SK-N-SH (cell line): ENCODE data around the gene TM7SF3. TPM values are rescaled to one million over a fixed set of nuclear protein-coding genes. Genes with fewer than 3 reads are reported as not detected.

Experiments used
- CTCF ChIA-PET: fragments of 300-600, 350-600 bp; formaldehyde crosslinking; extraction: SDS; loops from one replicate; lab custom pipeline; 2021; lab: Yijun Ruan, JAX
- POLR2A ChIA-PET: fragments of 350-600 bp; sonication (Branson Sonifier 250); formaldehyde crosslinking; extraction: SDS; loops from one replicate; lab custom pipeline; 2020; ENCODE audit warnings: antibody characterized with exemption, inconsistent platforms; lab: Yijun Ruan, JAX
- DNase-seq: peaks from one replicate; pipeline ENCODE4 v3.0.0; 2012
- H2AFZ ChIP-seq: fragments of 200-600 bp; sonication (generic); 2 replicates; pipeline ENCODE4 v1.8.1; 2016; ENCODE audit warnings: antibody characterized with exemption, mild to moderate bottlenecking, low read depth
- H3F3A ChIP-seq: fragments of 200-600 bp; sonication (generic); replicated peaks from 2 replicates; pipeline ENCODE3; 2016; ENCODE audit warnings: antibody characterized with exemption, mild to moderate bottlenecking; ENCODE audit not compliant: insufficient read depth
- H3K27ac ChIP-seq, 2 experiments: fragments of 200-500 bp in 1 of 2; fragments of 200-600 bp in 1 of 2; sonication (Bioruptor generic) in 1 of 2; sonication (generic), shearing (Covaris generic) in 1 of 2; 2 replicates each; pipeline versions ENCODE4 v1.5.1 to v1.6.1; 2014 to 2016; ENCODE audit warnings: low read depth in 2 of 2, inconsistent platforms in 1 of 2, low read length in 1 of 2, mild to moderate bottlenecking in 1 of 2, mixed read lengths in 1 of 2
- H3K27me3 ChIP-seq: fragments of 200-600 bp; sonication (generic), shearing (Covaris generic); 2 replicates; pipeline ENCODE4 v1.6.1; 2016; ENCODE audit warnings: mixed run types; ENCODE audit not compliant: insufficient read depth
- H3K36me3 ChIP-seq, 2 experiments: fragments of 200-500 bp in 1 of 2; fragments of 200-600 bp in 1 of 2; sonication (Bioruptor generic) in 1 of 2; sonication (generic) in 1 of 2; replicated peaks in 1 of 2; 2 replicates each; pipeline versions ENCODE3 to v1.5.1; 2014 to 2016; ENCODE audit warnings: low read length in 1 of 2, mild to moderate bottlenecking in 1 of 2; ENCODE audit not compliant: insufficient read depth in 2 of 2, control insufficient read depth in 1 of 2
- H3K4me1 ChIP-seq, 2 experiments: fragments of 200-500 bp in 1 of 2; fragments of 200-600 bp in 1 of 2; sonication (Bioruptor generic) in 1 of 2; sonication (generic), shearing (Covaris generic) in 1 of 2; 2 replicates each; pipeline versions ENCODE4 v1.5.1 to v1.6.1; 2014 to 2016; ENCODE audit warnings: low read depth in 1 of 2, low read length in 1 of 2, mixed run types in 1 of 2; ENCODE audit not compliant: insufficient read depth in 2 of 2, control insufficient read depth in 1 of 2
- H3K4me2 ChIP-seq: fragments of 200-600 bp; sonication (generic), shearing (Covaris generic); 2 replicates; pipeline ENCODE4 v1.6.1; 2017; ENCODE audit warnings: mixed run types
- H3K4me3 ChIP-seq, 2 experiments: fragments of 200-500 bp in 1 of 2; fragments of 200-600 bp in 1 of 2; sonication (Bioruptor generic) in 1 of 2; sonication (generic), shearing (Covaris generic) in 1 of 2; 2 replicates each; pipeline versions ENCODE4 v1.5.1 to v1.8.1; 2014 to 2016; ENCODE audit warnings: low read depth in 2 of 2, inconsistent platforms in 1 of 2, low read length in 1 of 2, mild to moderate bottlenecking in 1 of 2, mixed read lengths in 1 of 2, moderate library complexity in 1 of 2
- H3K79me2 ChIP-seq: fragments of 200-600 bp; sonication (generic); 2 replicates; pipeline ENCODE4 v1.8.1; 2017; ENCODE audit warnings: mild to moderate bottlenecking; ENCODE audit not compliant: insufficient read depth
- H3K9ac ChIP-seq: fragments of 200-600 bp; sonication (generic); 2 replicates; pipeline ENCODE4 v1.6.1; 2017; ENCODE audit warnings: mixed run types
- H3K9me2 ChIP-seq: fragments of 200-600 bp; sonication (generic); 2 replicates; pipeline ENCODE4 v1.6.1; 2017; ENCODE audit warnings: mixed run types
- H3K9me3 ChIP-seq: fragments of 200-600 bp; sonication (generic); 2 replicates; pipeline ENCODE4 v1.6.1; 2017; ENCODE audit warnings: mixed run types, mild to moderate bottlenecking, moderate library complexity
- H4K20me1 ChIP-seq: fragments of 200-600 bp; sonication (generic); 2 replicates; pipeline ENCODE4 v1.6.1; 2017; ENCODE audit warnings: mild to moderate bottlenecking, mixed run types; ENCODE audit not compliant: insufficient read depth
- CHD2 ChIP-seq: fragments of 150-350 bp; IDR thresholded peaks from 2 replicates; pipeline ENCODE4 v1.6.1; 2018; ENCODE audit warnings: low read length; ENCODE audit not compliant: partially characterized antibody
- FOXM1 ChIP-seq: IDR thresholded peaks from 2 replicates; pipeline ENCODE4 v1.4.0; 2012; ENCODE audit warnings: low read depth, mild to moderate bottlenecking
- GABPA ChIP-seq: IDR thresholded peaks from 2 replicates; pipeline ENCODE4 v1.4.0; 2012; ENCODE audit warnings: low read depth, mild to moderate bottlenecking
- GATA2 ChIP-seq: sonication (generic); formaldehyde crosslinking; IDR thresholded peaks from 2 replicates; pipeline ENCODE4 v1.5.0; 2020; ENCODE audit warnings: mild to moderate bottlenecking, missing genetic modification reagents
- MXI1 ChIP-seq: IDR thresholded peaks from 2 replicates; pipeline ENCODE4 v1.6.1; 2012; ENCODE audit warnings: mild to moderate bottlenecking, low read depth, low read length, improper control_type of control experiment
- NFIC ChIP-seq: IDR thresholded peaks from 2 replicates; pipeline ENCODE4 v1.4.0; 2012; ENCODE audit warnings: borderline replicate concordance
- POLR2AphosphoS5 ChIP-seq: IDR thresholded peaks from 2 replicates; pipeline ENCODE4 v1.6.1; 2012; ENCODE audit warnings: low read depth, low read length
- RAD21 ChIP-seq: IDR thresholded peaks from 2 replicates; pipeline ENCODE4 v1.6.1; 2012; ENCODE audit warnings: mild to moderate bottlenecking, low read length
- RCOR1 ChIP-seq: fragments of 150-350 bp; IDR thresholded peaks from 2 replicates; pipeline ENCODE4 v1.6.1; 2017; ENCODE audit warnings: antibody characterized with exemption, low read length
- RFX5 ChIP-seq: IDR thresholded peaks from 2 replicates; pipeline ENCODE4 v1.6.1; 2012; ENCODE audit warnings: mild to moderate bottlenecking, improper control_type of control experiment, low read length
- RXRA ChIP-seq: IDR thresholded peaks from 2 replicates; pipeline ENCODE4 v1.4.0; 2012; ENCODE audit warnings: low read depth, mild to moderate bottlenecking, borderline replicate concordance
- SIN3A ChIP-seq: IDR thresholded peaks from 2 replicates; pipeline ENCODE4 v1.6.1; 2012; ENCODE audit warnings: low read depth, mild to moderate bottlenecking, low read length, moderate library complexity, borderline replicate concordance
- TAF1 ChIP-seq: IDR thresholded peaks from 2 replicates; pipeline ENCODE4 v1.6.1; 2012; ENCODE audit warnings: low read depth, mild to moderate bottlenecking, low read length, moderate library complexity, borderline replicate concordance
- YY1 ChIP-seq: IDR thresholded peaks from 2 replicates; pipeline ENCODE4 v1.4.0; 2012; ENCODE audit warnings: low read depth, mild to moderate bottlenecking
- WGBS: methylation state at CpG from one replicate; pipeline ENCODE4 v1.1.6; 2017; ENCODE audit warnings: low lambda C conversion rate; 5-methylcytosine and 5-hydroxymethylcytosine counted together
- polyA plus RNA-seq, 3 experiments: library from polyadenylated mRNA; depleted of rRNA; stranded (reverse); fragments of >200 nt; gene quantifications; 2 replicates each; pipeline ENCODE4 v1.2.3, GENCODE V29; 2012
- TF ChIP-seq, protein P1 (sequence below): IDR thresholded peaks from 2 replicates; pipeline ENCODE4 v1.4.0; 2012; ENCODE audit warnings: low read depth, borderline replicate concordance
- TF ChIP-seq, protein P2 (sequence below): IDR thresholded peaks from 2 replicates; pipeline ENCODE4 v1.6.1; 2012; ENCODE audit warnings: mild to moderate bottlenecking, low read depth, low read length, moderate library complexity
- TF ChIP-seq, protein P3 (sequence below): fragments of 150-350 bp; IDR thresholded peaks from 2 replicates; pipeline ENCODE4 v1.6.1; 2016; ENCODE audit warnings: mild to moderate bottlenecking, low read depth, low read length

The TM7SF3 gene
- polyA plus RNA-seq, 1 of the 3 experiments (the other 2 are of a cell fraction) = 72.1 TPM

DNA sequence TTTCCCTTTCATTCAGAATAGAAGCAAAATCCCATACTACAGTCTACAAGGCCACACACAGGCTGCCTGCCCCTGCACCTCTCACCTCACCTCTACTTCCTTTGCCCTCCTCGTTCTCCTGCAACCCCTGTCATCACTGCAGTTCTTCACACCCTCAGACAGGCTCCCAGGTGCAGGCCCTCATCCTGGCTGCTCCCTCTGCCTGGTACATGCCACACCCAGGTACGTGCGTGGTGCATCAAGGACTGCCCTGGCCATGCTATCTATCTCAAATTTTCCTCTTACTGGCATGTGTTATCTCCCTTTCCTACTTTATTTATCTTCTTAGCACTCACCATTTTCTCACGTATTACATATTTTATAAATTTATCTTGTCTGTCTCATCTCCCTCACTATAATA lies 24.3 kb downstream of the TM7SF3 start:
- 95% methylated on average over 4 of the region's 4 CpGs for whole genome bisulfite sequencing
- Histone ChIP-seq H3F3A (no peaks in the 10 kb centered on the region), H3K27me3 (no peaks in the 10 kb centered on the region), H3K36me3 (peaks cover 12 to 28% of the 10 kb centered on the region in 2 experiments), H3K9ac (no peak overlapping the region), H3K4me3 (no peak overlapping the region), H2AFZ (no peak overlapping the region), H4K20me1 (no peaks in the 10 kb centered on the region), H3K9me3 (no peaks in the 10 kb centered on the region), H3K4me1 (no peaks in the 10 kb centered on the region), H3K4me2 (no peak overlapping the region), H3K79me2 (no peaks in the 10 kb centered on the region; the same call in 1 of the 2 replicates), H3K27ac (no peak overlapping the region), H3K9me2 (no peaks in the 10 kb centered on the region)
- ChIA-PET CTCF (interaction anchor here (1.2 to 1.9 kb wide), 2 partner anchors 9 to 24 kb away, joined by 3 to 5 read pairs; partner anchors contain the start of gene TM7SF3), POLR2A (no interaction called here)
- TF ChIP-seq RAD21 = no peak
- TF ChIP-seq CHD2 = no peak
- no peak for TF ChIP-seq TAF1
- no peak for TF ChIP-seq SIN3A
- no peak for TF ChIP-seq MXI1
- TF ChIP-seq POLR2AphosphoS5 = no peak
- TF ChIP-seq RXRA = no peak
- TF ChIP-seq FOXM1 = no peak
- TF ChIP-seq, protein P1, sequence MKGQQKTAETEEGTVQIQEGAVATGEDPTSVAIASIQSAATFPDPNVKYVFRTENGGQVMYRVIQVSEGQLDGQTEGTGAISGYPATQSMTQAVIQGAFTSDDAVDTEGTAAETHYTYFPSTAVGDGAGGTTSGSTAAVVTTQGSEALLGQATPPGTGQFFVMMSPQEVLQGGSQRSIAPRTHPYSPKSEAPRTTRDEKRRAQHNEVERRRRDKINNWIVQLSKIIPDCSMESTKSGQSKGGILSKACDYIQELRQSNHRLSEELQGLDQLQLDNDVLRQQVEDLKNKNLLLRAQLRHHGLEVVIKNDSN = no peak
- no peak for TF ChIP-seq NFIC
- TF ChIP-seq GATA2 (CRISPR knock-in tag) = no peak
- no peak for TF ChIP-seq RCOR1
- TF ChIP-seq, protein P2, sequence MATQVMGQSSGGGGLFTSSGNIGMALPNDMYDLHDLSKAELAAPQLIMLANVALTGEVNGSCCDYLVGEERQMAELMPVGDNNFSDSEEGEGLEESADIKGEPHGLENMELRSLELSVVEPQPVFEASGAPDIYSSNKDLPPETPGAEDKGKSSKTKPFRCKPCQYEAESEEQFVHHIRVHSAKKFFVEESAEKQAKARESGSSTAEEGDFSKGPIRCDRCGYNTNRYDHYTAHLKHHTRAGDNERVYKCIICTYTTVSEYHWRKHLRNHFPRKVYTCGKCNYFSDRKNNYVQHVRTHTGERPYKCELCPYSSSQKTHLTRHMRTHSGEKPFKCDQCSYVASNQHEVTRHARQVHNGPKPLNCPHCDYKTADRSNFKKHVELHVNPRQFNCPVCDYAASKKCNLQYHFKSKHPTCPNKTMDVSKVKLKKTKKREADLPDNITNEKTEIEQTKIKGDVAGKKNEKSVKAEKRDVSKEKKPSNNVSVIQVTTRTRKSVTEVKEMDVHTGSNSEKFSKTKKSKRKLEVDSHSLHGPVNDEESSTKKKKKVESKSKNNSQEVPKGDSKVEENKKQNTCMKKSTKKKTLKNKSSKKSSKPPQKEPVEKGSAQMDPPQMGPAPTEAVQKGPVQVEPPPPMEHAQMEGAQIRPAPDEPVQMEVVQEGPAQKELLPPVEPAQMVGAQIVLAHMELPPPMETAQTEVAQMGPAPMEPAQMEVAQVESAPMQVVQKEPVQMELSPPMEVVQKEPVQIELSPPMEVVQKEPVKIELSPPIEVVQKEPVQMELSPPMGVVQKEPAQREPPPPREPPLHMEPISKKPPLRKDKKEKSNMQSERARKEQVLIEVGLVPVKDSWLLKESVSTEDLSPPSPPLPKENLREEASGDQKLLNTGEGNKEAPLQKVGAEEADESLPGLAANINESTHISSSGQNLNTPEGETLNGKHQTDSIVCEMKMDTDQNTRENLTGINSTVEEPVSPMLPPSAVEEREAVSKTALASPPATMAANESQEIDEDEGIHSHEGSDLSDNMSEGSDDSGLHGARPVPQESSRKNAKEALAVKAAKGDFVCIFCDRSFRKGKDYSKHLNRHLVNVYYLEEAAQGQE = no peak
- no peak for TF ChIP-seq RFX5
- no peak for TF ChIP-seq YY1
- TF ChIP-seq, protein P3, sequence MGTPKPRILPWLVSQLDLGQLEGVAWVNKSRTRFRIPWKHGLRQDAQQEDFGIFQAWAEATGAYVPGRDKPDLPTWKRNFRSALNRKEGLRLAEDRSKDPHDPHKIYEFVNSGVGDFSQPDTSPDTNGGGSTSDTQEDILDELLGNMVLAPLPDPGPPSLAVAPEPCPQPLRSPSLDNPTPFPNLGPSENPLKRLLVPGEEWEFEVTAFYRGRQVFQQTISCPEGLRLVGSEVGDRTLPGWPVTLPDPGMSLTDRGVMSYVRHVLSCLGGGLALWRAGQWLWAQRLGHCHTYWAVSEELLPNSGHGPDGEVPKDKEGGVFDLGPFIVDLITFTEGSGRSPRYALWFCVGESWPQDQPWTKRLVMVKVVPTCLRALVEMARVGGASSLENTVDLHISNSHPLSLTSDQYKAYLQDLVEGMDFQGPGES = no peak
- no peak for TF ChIP-seq GABPA
- DNase-seq = no peak
